GM23248 (cell line): ENCODE results near the gene DLG3. TPM values are rescaled to one million over a fixed set of nuclear protein-coding genes. Genes with fewer than 3 reads are reported as not detected.

Experiments
- DNase-seq: peaks from one replicate; pipeline ENCODE4 v3.0.0-alpha.2; 2015
- H2AFZ ChIP-seq: fragments of 200-600 bp; sonication (generic); 2 replicates; pipeline ENCODE4 v1.6.1; 2016; ENCODE audit warnings: antibody characterized with exemption
- H3F3A ChIP-seq: fragments of 200-600 bp; sonication (generic); 2 replicates; pipeline ENCODE4 v1.6.1; 2016; ENCODE audit warnings: mild to moderate bottlenecking, antibody characterized with exemption, mixed run types; ENCODE audit not compliant: insufficient read depth
- H3K27ac ChIP-seq: fragments of 200-600 bp; sonication (generic); 2 replicates; pipeline ENCODE4 v1.5.1; 2016; ENCODE audit warnings: mild to moderate bottlenecking
- H3K27me3 ChIP-seq: fragments of 200-600 bp; sonication (generic); replicated peaks from 2 replicates; pipeline ENCODE4 v1.6.1; 2016; ENCODE audit warnings: mild to moderate bottlenecking; ENCODE audit not compliant: insufficient read depth
- H3K36me3 ChIP-seq: fragments of 200-600 bp; sonication (generic); 2 replicates; pipeline ENCODE4 v1.6.1; 2016; ENCODE audit warnings: low read depth, mild to moderate bottlenecking
- H3K4me1 ChIP-seq: fragments of 200-600 bp; sonication (generic); 2 replicates; pipeline ENCODE4 v1.6.1; 2016; ENCODE audit warnings: mild to moderate bottlenecking; ENCODE audit not compliant: insufficient read depth
- H3K4me2 ChIP-seq: fragments of 200-600 bp; sonication (generic); one replicate; pipeline ENCODE4 v1.6.1; 2016; ENCODE audit warnings: mild to moderate bottlenecking; ENCODE audit not compliant: unreplicated experiment
- H3K4me3 ChIP-seq: fragments of 200-600 bp; sonication (generic); 2 replicates; pipeline ENCODE4 v1.5.1; 2016; ENCODE audit warnings: mild to moderate bottlenecking
- H3K79me2 ChIP-seq: fragments of 200-600 bp; sonication (generic); 2 replicates; pipeline ENCODE4 v1.6.1; 2016; ENCODE audit warnings: mild to moderate bottlenecking; ENCODE audit not compliant: insufficient read depth
- H3K9ac ChIP-seq: fragments of 200-600 bp; sonication (generic); 2 replicates; pipeline ENCODE4 v1.6.1; 2016; ENCODE audit warnings: mild to moderate bottlenecking
- H3K9me2 ChIP-seq: fragments of 200-600 bp; sonication (generic); 2 replicates; pipeline ENCODE4 v1.6.1; 2016; ENCODE audit warnings: mixed run types, mild to moderate bottlenecking, moderate library complexity; ENCODE audit not compliant: insufficient read depth
- H3K9me3 ChIP-seq: fragments of 200-600 bp; sonication (generic); one replicate; pipeline ENCODE4 v1.6.1; 2017; ENCODE audit warnings: low read depth
- H4K20me1 ChIP-seq: fragments of 200-600 bp; sonication (generic); 2 replicates; pipeline ENCODE4 v1.6.0; 2016; ENCODE audit not compliant: insufficient read depth
- EZH2 ChIP-seq: fragments of 200-600 bp; sonication (generic); IDR thresholded peaks from 2 replicates; pipeline ENCODE4 v1.6.1; 2018; ENCODE audit warnings: antibody characterized with exemption, mild to moderate bottlenecking; ENCODE audit not compliant: insufficient read depth, poor library complexity, severe bottlenecking
- EZH2phosphoT487 ChIP-seq: fragments of 200-600 bp; sonication (generic); IDR thresholded peaks from 2 replicates; pipeline ENCODE4 v1.6.1; 2018; ENCODE audit warnings: antibody characterized with exemption, moderate library complexity, mild to moderate bottlenecking, low read depth; ENCODE audit not compliant: insufficient read depth
- WGBS, 2 experiments: methylation state at CpG; one replicate each; pipeline ENCODE4 v1.1.6; 2015 to 2017; ENCODE audit warnings: low lambda C conversion rate in 2 of 2, low coverage in 1 of 2; ENCODE audit errors: missing lambda C conversion rate in 2 of 2; 5-methylcytosine and 5-hydroxymethylcytosine counted together
- in situ Hi-C: fragments of 300-500 bp; cut with MboI; formaldehyde crosslinking; loops from 2 replicates; pipeline ENCODE4 v1.15.0; 2020
- polyA plus RNA-seq: library from polyadenylated mRNA; unstranded; fragments of >200 nt; fragmentation: Nextera tagmentation; extraction: Ambion mirVana; gene quantifications from 2 replicates; pipeline ENCODE4 v1.2.1, GENCODE V29; 2016
- total RNA-seq: library from RNA; depleted of rRNA; stranded (reverse); fragments of >200 nt; shearing (Covaris generic); gene quantifications from 2 replicates; pipeline ENCODE4 v1.2.3, GENCODE V29; 2014

Gene DLG3
- total and polyA plus RNA-seq, 2 experiments from 2014 or later: 1.7 to 1.9 TPM

DNA sequence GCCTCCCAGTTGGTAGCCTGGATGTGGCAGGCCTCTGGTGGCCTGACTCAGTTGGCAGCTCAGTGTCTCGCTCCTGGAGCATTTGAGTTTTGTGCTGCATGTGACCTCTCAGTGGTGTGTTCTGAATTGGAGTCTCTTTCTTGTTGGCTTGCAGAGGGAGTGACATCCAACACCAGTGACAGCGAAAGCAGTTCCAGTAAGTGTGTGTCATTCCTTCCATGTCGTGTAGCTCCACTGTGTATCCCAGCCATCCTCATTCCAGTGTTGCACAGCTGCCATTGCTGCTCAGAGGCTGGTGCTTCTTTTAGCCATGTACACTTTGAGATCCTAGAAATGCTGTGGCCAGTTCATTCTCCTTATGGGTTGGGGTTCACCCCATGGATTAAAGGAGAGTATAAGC, 52.4 kb downstream of the DLG3 start:
- no peaks in the 10 kb centered on the region for H3K9me3 ChIP-seq
- no peaks in the 10 kb centered on the region for H4K20me1 ChIP-seq
- no peak for DNase-seq
- H3K4me2 ChIP-seq: no peak overlapping the region
- no peaks in the 10 kb centered on the region for H3K9me2 ChIP-seq
- H3K27me3 ChIP-seq: no peaks in the 10 kb centered on the region
- WGBS, 2 experiments: 55 to 68% methylated on average over 2 to 3 of the region's 3 CpGs
- H3K27ac ChIP-seq: no peak overlapping the region
- TF ChIP-seq EZH2phosphoT487: no peak
- no peak for TF ChIP-seq EZH2
- no peaks in the 10 kb centered on the region for H3K4me1 ChIP-seq
- no peaks in the 10 kb centered on the region for H3F3A ChIP-seq
- in situ Hi-C loops: no loop called here
- no peaks in the 10 kb centered on the region for H3K36me3 ChIP-seq
- no peak overlapping the region for H3K9ac ChIP-seq
- no peak overlapping the region for H3K4me3 ChIP-seq
- no peaks in the 10 kb centered on the region for H3K79me2 ChIP-seq
- no peak overlapping the region for H2AFZ ChIP-seq

DNA sequence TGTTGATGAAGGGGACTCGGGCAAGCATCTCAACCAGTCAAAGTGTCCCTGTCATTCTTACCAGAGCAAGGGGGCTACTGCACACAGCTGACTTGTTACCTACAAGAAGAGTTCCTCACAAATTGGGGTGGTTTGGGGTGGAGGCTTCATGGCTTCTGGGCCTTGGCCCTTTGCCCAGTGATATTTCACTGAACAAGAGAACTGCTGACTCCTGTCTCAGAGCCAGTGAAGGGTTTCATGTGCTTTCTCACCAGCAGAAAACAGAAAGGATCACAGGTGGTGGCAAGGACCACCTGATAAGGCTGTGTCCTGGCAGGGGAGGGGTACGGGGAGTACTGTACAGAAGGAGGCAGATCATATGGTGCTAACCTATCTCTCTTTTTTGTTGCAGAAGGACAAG, 53.5 kb downstream of the DLG3 start:
- H3K9me3 ChIP-seq: no peaks in the 10 kb centered on the region
- H4K20me1 ChIP-seq: no peaks in the 10 kb centered on the region
- in situ Hi-C loops: no loop called here
- TF ChIP-seq EZH2: no peak
- no peak for TF ChIP-seq EZH2phosphoT487
- H3K79me2 ChIP-seq: no peaks in the 10 kb centered on the region
- H3K27ac ChIP-seq: no peak overlapping the region
- no peak overlapping the region for H3K4me3 ChIP-seq
- H3K27me3 ChIP-seq: no peaks in the 10 kb centered on the region
- no peak overlapping the region for H3K4me2 ChIP-seq
- WGBS, 2 experiments: 86 to 100% methylated on average over 1 of the region's 2 CpGs
- no peak for DNase-seq
- H3K9ac ChIP-seq: no peak overlapping the region
- no peaks in the 10 kb centered on the region for H3K4me1 ChIP-seq
- no peaks in the 10 kb centered on the region for H3K36me3 ChIP-seq
- no peaks in the 10 kb centered on the region for H3F3A ChIP-seq
- no peak overlapping the region for H2AFZ ChIP-seq
- no peaks in the 10 kb centered on the region for H3K9me2 ChIP-seq

DNA sequence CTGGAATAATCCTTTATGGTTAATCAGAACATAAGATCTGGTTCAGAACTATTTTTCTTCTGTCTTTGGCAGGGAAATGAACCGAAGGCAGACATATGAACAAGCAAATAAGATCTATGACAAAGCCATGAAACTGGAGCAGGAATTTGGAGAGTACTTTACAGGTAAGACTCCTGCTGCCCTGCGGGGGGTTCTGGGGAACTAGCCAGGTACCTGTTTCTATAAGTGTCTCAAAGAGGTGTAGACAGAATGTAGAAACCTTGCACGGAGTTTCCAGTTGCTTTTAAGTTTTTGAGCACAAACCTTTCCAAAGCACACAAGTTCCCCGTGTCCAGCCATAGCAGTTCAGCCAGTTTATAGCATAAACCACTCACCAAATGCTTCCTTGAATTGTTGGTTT, 56.2 kb downstream of the DLG3 start:
- Histone ChIP-seq H3K9ac (no peak overlapping the region), H3K79me2 (no peaks in the 10 kb centered on the region), H3K9me3 (no peaks in the 10 kb centered on the region), H3K4me3 (no peak overlapping the region), H3K36me3 (no peaks in the 10 kb centered on the region), H3K4me1 (no peaks in the 10 kb centered on the region), H3K9me2 (no peaks in the 10 kb centered on the region), H4K20me1 (no peaks in the 10 kb centered on the region), H2AFZ (no peak overlapping the region), H3F3A (no peaks in the 10 kb centered on the region), H3K4me2 (no peak overlapping the region), H3K27ac (no peak overlapping the region), H3K27me3 (no peaks in the 10 kb centered on the region)
- TF ChIP-seq EZH2 (no peak), EZH2phosphoT487 (no peak)
- no peak for DNase-seq
- in situ Hi-C loops: no loop called here
- WGBS, 2 experiments: 91 to 93% methylated on average over 3 to 4 of the region's 4 CpGs

DNA sequence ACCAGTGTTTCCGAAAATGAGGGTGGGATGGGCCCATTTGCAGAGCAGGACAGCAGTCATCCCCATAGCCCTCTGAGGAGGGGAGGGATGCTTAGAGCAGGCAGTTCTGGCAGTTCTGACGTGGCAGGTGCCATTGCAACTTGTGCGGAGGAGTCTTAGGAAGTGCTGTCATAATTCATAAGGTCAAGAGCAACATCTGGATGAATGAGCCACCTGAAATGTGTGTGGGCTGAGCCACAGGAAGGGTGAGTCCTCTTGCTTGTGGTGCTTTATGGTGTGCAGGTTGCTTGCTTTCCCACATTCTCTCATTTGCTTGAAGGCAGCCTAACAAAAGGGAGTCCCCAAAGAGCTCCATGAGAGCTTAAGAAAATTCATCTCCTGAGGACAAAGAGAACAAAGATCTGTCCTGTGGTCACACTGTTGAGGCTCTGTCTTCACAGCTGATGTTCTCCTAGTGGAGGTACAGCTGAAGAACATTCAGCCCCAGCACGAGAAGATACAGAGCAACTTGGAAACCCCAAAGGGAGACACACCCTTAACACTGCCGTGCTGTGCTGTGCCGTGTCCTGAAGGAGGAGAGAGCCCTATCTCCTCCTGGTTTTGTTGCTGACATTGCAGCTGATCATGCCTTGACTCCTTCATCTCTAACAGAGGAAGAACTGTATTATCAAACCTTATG, 60.3 kb downstream of the DLG3 start:
- DNase-seq: no peak

More for the DNA sequence above, 60.3 kb downstream of the DLG3 start:
- in situ Hi-C loops: no loop called here
- Histone ChIP-seq H3K36me3 (no peaks in the 10 kb centered on the region), H3K9me3 (no peaks in the 10 kb centered on the region), H3K9me2 (no peaks in the 10 kb centered on the region), H3K9ac (no peak overlapping the region), H3K4me2 (no peak overlapping the region), H3K27me3 (no peaks in the 10 kb centered on the region), H4K20me1 (no peaks in the 10 kb centered on the region), H3K79me2 (no peaks in the 10 kb centered on the region), H3K4me3 (no peak overlapping the region), H3F3A (no peaks in the 10 kb centered on the region), H3K27ac (no peak overlapping the region), H3K4me1 (no peaks in the 10 kb centered on the region), H2AFZ (no peak overlapping the region)
- WGBS, 2 experiments: 80 to 83% methylated on average over 6 of the region's 6 CpGs
- TF ChIP-seq EZH2 (no peak), EZH2phosphoT487 (no peak)
